HG03175 (cell line): ENCODE results near the gene RAD51B.
"Not testable (repeated sequence)": the region's sequence is repeated elsewhere in the genome, so short reads cannot be mapped to it uniquely, and the experiment has no call there.

Source experiments
- ATAC-seq: cut with Tn5 transposase; IDR thresholded peaks from one replicate; pipeline ENCODE4 v1.9.1; 2021; ENCODE audit warnings: mild to moderate bottlenecking, moderate library complexity; ENCODE audit not compliant: unreplicated experiment

RAD51B gene

GRCh38 chr14:68762953-68763764 is 943.6 kb downstream of the RAD51B start:
- no peak for ATAC-seq

- ATAC-seq = not testable (repeated sequence)
Measured at GRCh38 chr14:68763843-68764242, 944.3 kb downstream of the RAD51B start.

GRCh38 chr14:68766299-68767247 is 947.0 kb downstream of the RAD51B start:
- no peak for ATAC-seq

GRCh38 chr14:68767248-68767645 is 947.7 kb downstream of the RAD51B start:
- no peak for ATAC-seq

GRCh38 chr14:68768316-68768715 is 948.7 kb downstream of the RAD51B start:
- ATAC-seq = no peak

GRCh38 chr14:68770051-68770450 is 950.5 kb downstream of the RAD51B start:
- no peak for ATAC-seq

- ATAC-seq = no peak
Measured at GRCh38 chr14:68770553-68771286, 951.1 kb downstream of the RAD51B start.

GRCh38 chr14:68771631-68772030 is 952.1 kb downstream of the RAD51B start:
- no peak for ATAC-seq

GRCh38 chr14:68772761-68773381 is 953.3 kb downstream of the RAD51B start:
- no peak for ATAC-seq

- no peak for ATAC-seq
Measured at GRCh38 chr14:68774771-68775613, 955.4 kb downstream of the RAD51B start.

- no peak for ATAC-seq
Measured at GRCh38 chr14:68775614-68776126, 956.1 kb downstream of the RAD51B start.

GRCh38 chr14:68777644-68778043 is 958.1 kb downstream of the RAD51B start:
- no peak for ATAC-seq
